OCI-LY7 (cell line): ENCODE data around the gene ABO.

Experiments used
- CTCF ChIP-seq: fragments of 200-600 bp; sonication (generic); conservative IDR thresholded peaks from 2 replicates; pipeline ENCODE4 v1.5.1; 2014; ENCODE audit warnings: mild to moderate bottlenecking, antibody characterized with exemption, low read length, moderate library complexity, mixed read lengths
- EZH2phosphoT487 ChIP-seq: fragments of 200-600 bp; sonication (generic); IDR thresholded peaks from 2 replicates; pipeline ENCODE4 v1.6.1; 2018; ENCODE audit warnings: low read depth, borderline replicate concordance, mild to moderate bottlenecking, mixed run types, antibody characterized with exemption, low read length, moderate library complexity, mixed read lengths

- TF ChIP-seq CTCF (no peak), EZH2phosphoT487 (no peak)
Measured at GRCh38 chr9:133321411-133321935, 46.5 kb upstream of the ABO start.
